CD4-positive, alpha-beta memory T cell (primary cell): ENCODE results near the gene PTPN2. TPM values are rescaled to one million over a fixed set of nuclear protein-coding genes. Genes with fewer than 3 reads are reported as not detected.
A peak's percentile ranks its signal among the peaks of the same experiment; 100 is the strongest.
"Not testable (repeated sequence)": the region's sequence is repeated elsewhere in the genome, so short reads cannot be mapped to it uniquely, and the experiment has no call there.

Experiments
- CTCF ChIA-PET: fragments of 350-600 bp; sonication (Branson Sonifier 250); formaldehyde crosslinking; loops from one replicate; lab custom pipeline; 2021; ENCODE audit warnings: inconsistent platforms; ENCODE audit not compliant: partially characterized antibody; lab: Charles Lee
- POLR2A ChIA-PET: fragments of 350-600 bp; sonication (Branson Sonifier 250); formaldehyde crosslinking; loops from one replicate; lab custom pipeline; 2021; ENCODE audit not compliant: partially characterized antibody; lab: Charles Lee
- DNase-seq, 5 donors: peaks; one replicate each; pipeline versions ENCODE4 v3.0.0 to v3.0.0-alpha.2; 2020 to 2022; ENCODE audit warnings: mixed read lengths in 1 of 5
- H3K27ac ChIP-seq: one replicate; pipeline ENCODE4 v1.7.0; 2013; ENCODE audit warnings: low read depth, low read length
- H3K27me3 ChIP-seq: 2 replicates; pipeline ENCODE4 v1.7.0; 2013; ENCODE audit warnings: mild to moderate bottlenecking, low read length, moderate library complexity; ENCODE audit not compliant: insufficient read depth
- H3K36me3 ChIP-seq: 2 replicates; pipeline ENCODE4 v1.7.0; 2013; ENCODE audit warnings: mild to moderate bottlenecking, low read length, moderate library complexity; ENCODE audit not compliant: insufficient read depth
- H3K4me1 ChIP-seq: 2 replicates; pipeline ENCODE4 v1.7.0; 2013; ENCODE audit warnings: mild to moderate bottlenecking, low read length, moderate library complexity; ENCODE audit not compliant: insufficient read depth
- H3K4me3 ChIP-seq, 2 donors: one replicate each; pipeline ENCODE4 v1.7.0; 2013; ENCODE audit warnings: low read length in 2 of 2, mild to moderate bottlenecking in 1 of 2
- H3K9me3 ChIP-seq, 2 donors: one replicate each; pipeline ENCODE4 v1.7.0; 2013; ENCODE audit warnings: low read length in 2 of 2, control low read depth in 1 of 2; ENCODE audit not compliant: control insufficient read depth in 1 of 2
- H3K27ac Mint-ChIP-seq, 7 donors: one replicate each; pipeline ENCODE4 v1.8.0; 2020 to 2021; ENCODE audit warnings: mixed read lengths in 7 of 7, mild to moderate bottlenecking in 6 of 7, inconsistent platforms in 3 of 7, moderate library complexity in 3 of 7
- H3K27me3 Mint-ChIP-seq, 2 donors: one replicate each; pipeline ENCODE4 v1.8.0; 2020 to 2021; ENCODE audit warnings: mixed read lengths in 2 of 2
- H3K36me3 Mint-ChIP-seq, 2 donors: one replicate each; pipeline ENCODE4 v1.8.0; 2020 to 2021; ENCODE audit warnings: mixed read lengths in 2 of 2, inconsistent platforms in 1 of 2, mild to moderate bottlenecking in 1 of 2
- H3K4me1 Mint-ChIP-seq, 4 donors: one replicate each; pipeline ENCODE4 v1.8.0; 2020 to 2021; ENCODE audit warnings: mixed read lengths in 4 of 4, mild to moderate bottlenecking in 1 of 4
- H3K4me3 Mint-ChIP-seq, 8 donors: one replicate each; pipeline ENCODE4 v1.8.0; 2020 to 2021; ENCODE audit warnings: mixed read lengths in 8 of 8, mild to moderate bottlenecking in 7 of 8, moderate library complexity in 6 of 8, inconsistent platforms in 3 of 8
- H3K9me3 Mint-ChIP-seq, 8 donors: one replicate each; pipeline ENCODE4 v1.8.0; 2020 to 2021; ENCODE audit warnings: mixed read lengths in 8 of 8, mild to moderate bottlenecking in 5 of 8, inconsistent platforms in 3 of 8, moderate library complexity in 1 of 8
- intact Hi-C: fragments of 100-400 bp; cut with micrococcal nuclease; formaldehyde crosslinking; loops from one replicate; pipeline ENCODE4 v1.15.1; 2023
- polyA plus RNA-seq, 2 donors: library from polyadenylated mRNA; unstranded; fragments of 300-500 nt; fragmentation: Illumina TruSeq; gene quantifications; one replicate each; pipeline ENCODE4 v1.2.3, GENCODE V29; 2021
- total RNA-seq, 2 experiments: library from RNA; stranded (reverse); gene quantifications; one replicate each; pipeline ENCODE4 v1.2.3, GENCODE V29; 2021

The PTPN2 gene
- total and polyA plus RNA-seq, 4 experiments from 2014 or later, result 65.5 to 98.2 (median 74.6) TPM

- H3K36me3 Mint-ChIP-seq, result peaks cover 0 to 3% of the 10 kb centered on the region in 2 donors
- DNase-seq, result no peak
- Histone ChIP-seq H3K4me1 (peaks cover 22% of the 10 kb centered on the region), H3K27ac (no peak overlapping the region), H3K4me3 (no peak overlapping the region), H3K36me3 (no peaks in the 10 kb centered on the region), H3K9me3 (no peaks in the 10 kb centered on the region), H3K27me3 (no peaks in the 10 kb centered on the region)
- peaks cover 0 to 10% (median 3%) of the 10 kb centered on the region in 8 donors for H3K9me3 Mint-ChIP-seq
- peak overlapping the region in 1 of 8 donors; percentile 36 for H3K4me3 Mint-ChIP-seq
- POLR2A ChIA-PET, result no interaction called here
- H3K27ac Mint-ChIP-seq, result no peak overlapping the region
- CTCF ChIA-PET, result interaction anchor here (1.4 to 2.4 kb wide), 2 partner anchors 15 to 26 kb away, joined by 3 to 11 read pairs; no protein-coding TSS in a partner anchor
- peaks cover 7 to 15% (median 10%) of the 10 kb centered on the region in 4 donors for H3K4me1 Mint-ChIP-seq
- intact Hi-C loops, result no loop called here
- H3K27me3 Mint-ChIP-seq, result no peaks in the 10 kb centered on the region
Observed at GRCh38 chr18:12908706-12909105, 24.7 kb upstream of the PTPN2 start.

GRCh38 chr18:12907258-12907925, 23.4 kb upstream of the PTPN2 start:
- Histone ChIP-seq H3K27ac (no peak overlapping the region), H3K4me1 (peaks cover 26% of the 10 kb centered on the region), H3K4me3 (no peak overlapping the region), H3K9me3 (no peaks in the 10 kb centered on the region), H3K27me3 (no peaks in the 10 kb centered on the region), H3K36me3 (no peaks in the 10 kb centered on the region)
- no peak overlapping the region for H3K27ac Mint-ChIP-seq
- peaks cover 5 to 16% (median 11%) of the 10 kb centered on the region in 4 donors for H3K4me1 Mint-ChIP-seq
- no peak for DNase-seq
- no peaks in the 10 kb centered on the region for H3K27me3 Mint-ChIP-seq
- H3K4me3 Mint-ChIP-seq, result no peak overlapping the region
- H3K36me3 Mint-ChIP-seq, result no peaks in the 10 kb centered on the region
- ChIA-PET CTCF (interaction anchor here (1.4 to 2.4 kb wide), 2 partner anchors 14 to 27 kb away, joined by 3 to 11 read pairs; no protein-coding TSS in a partner anchor), POLR2A (no interaction called here)
- intact Hi-C loops, result no loop called here
- no peaks in the 10 kb centered on the region for H3K9me3 Mint-ChIP-seq

- intact Hi-C loops, result no loop called here
- DNase-seq, result no peak
- Mint-ChIP-seq H3K27me3 (no peaks in the 10 kb centered on the region), H3K36me3 (no peaks in the 10 kb centered on the region), H3K4me1 (peaks cover 5 to 16% (median 11%) of the 10 kb centered on the region in 4 donors), H3K4me3 (no peak overlapping the region), H3K9me3 (no peaks in the 10 kb centered on the region), H3K27ac (no peak overlapping the region)
- Histone ChIP-seq H3K4me3 (no peak overlapping the region), H3K27ac (no peak overlapping the region), H3K4me1 (peaks cover 26% of the 10 kb centered on the region), H3K9me3 (no peaks in the 10 kb centered on the region), H3K36me3 (no peaks in the 10 kb centered on the region), H3K27me3 (no peaks in the 10 kb centered on the region)
- CTCF ChIA-PET, result interaction anchor here (2.4 kb wide), 1 partner anchor 13 kb away, joined by 11 read pairs; no protein-coding TSS in a partner anchor
- POLR2A ChIA-PET, result no interaction called here
Observed at GRCh38 chr18:12906773-12907172, 22.7 kb upstream of the PTPN2 start.

GRCh38 chr18:12906119-12906518, 22.1 kb upstream of the PTPN2 start:
- Histone ChIP-seq H3K27ac (no peak overlapping the region), H3K27me3 (no peaks in the 10 kb centered on the region), H3K9me3 (no peaks in the 10 kb centered on the region), H3K4me1 (peaks cover 22% of the 10 kb centered on the region), H3K4me3 (no peak overlapping the region), H3K36me3 (no peaks in the 10 kb centered on the region)
- H3K27me3 Mint-ChIP-seq, result no peaks in the 10 kb centered on the region
- no peaks in the 10 kb centered on the region for H3K9me3 Mint-ChIP-seq
- ChIA-PET CTCF (interaction anchor here (1.8 kb wide), 1 partner anchor 28 kb away, joined by 9 read pairs; no protein-coding TSS in a partner anchor), POLR2A (no interaction called here)
- H3K27ac Mint-ChIP-seq, result no peak overlapping the region
- intact Hi-C loops, result no loop called here
- peaks cover 5 to 13% (median 11%) of the 10 kb centered on the region in 4 donors for H3K4me1 Mint-ChIP-seq
- no peak for DNase-seq
- no peak overlapping the region for H3K4me3 Mint-ChIP-seq
- H3K36me3 Mint-ChIP-seq, result no peaks in the 10 kb centered on the region

- no peaks in the 10 kb centered on the region for H3K36me3 ChIP-seq
- H3K27me3 ChIP-seq, result no peaks in the 10 kb centered on the region
- H3K9me3 ChIP-seq, result no peaks in the 10 kb centered on the region
- ChIA-PET POLR2A (interaction anchor here (1.2 to 2.4 kb wide), 3 partner anchors 13 to 20 kb away, joined by 3 to 7 read pairs (median 3); partner anchors contain the start of gene PTPN2), CTCF (interaction anchor here (0.8 to 3.1 kb wide), 10 partner anchors 9 to 162 kb away, joined by 3 to 9 read pairs (median 4); no protein-coding TSS in a partner anchor)
- DNase-seq, result peak in 3 of 5 donors; percentile 24 to 45 (median 37)
- H3K27ac ChIP-seq, result no peak overlapping the region
- peak overlapping the region; percentile 71 to 96 (median 93) for H3K27ac Mint-ChIP-seq
- peak overlapping the region; percentile 56 to 87 (median 80) for H3K4me3 Mint-ChIP-seq
- intact Hi-C loops, result no loop called here
- H3K9me3 Mint-ChIP-seq, result no peaks in the 10 kb centered on the region
- H3K4me1 Mint-ChIP-seq, result peaks cover 3 to 8% (median 7%) of the 10 kb centered on the region in 4 donors
- no peaks in the 10 kb centered on the region for H3K36me3 Mint-ChIP-seq
- no peaks in the 10 kb centered on the region for H3K27me3 Mint-ChIP-seq
- no peak overlapping the region for H3K4me3 ChIP-seq
- peaks cover 14% of the 10 kb centered on the region for H3K4me1 ChIP-seq
Observed at GRCh38 chr18:12904012-12904516, 20.0 kb upstream of the PTPN2 start.

- H3K9me3 Mint-ChIP-seq, H3K9me3 ChIP-seq, intact Hi-C loops, POLR2A ChIA-PET, H3K27ac Mint-ChIP-seq, H3K27ac ChIP-seq, H3K4me3 Mint-ChIP-seq, CTCF ChIA-PET, H3K27me3 ChIP-seq, DNase-seq, H3K4me3 ChIP-seq, H3K36me3 ChIP-seq, H3K4me1 Mint-ChIP-seq, H3K36me3 Mint-ChIP-seq, H3K27me3 Mint-ChIP-seq: not testable (repeated sequence)
- H3K4me1 ChIP-seq, result peaks cover 14% of the 10 kb centered on the region
Observed at GRCh38 chr18:12901208-12901607, 17.2 kb upstream of the PTPN2 start.

- H3K9me3 Mint-ChIP-seq, H3K27me3 ChIP-seq, H3K27ac ChIP-seq, H3K4me1 ChIP-seq, intact Hi-C loops, H3K4me1 Mint-ChIP-seq, H3K36me3 Mint-ChIP-seq, H3K4me3 ChIP-seq, H3K9me3 ChIP-seq, H3K36me3 ChIP-seq: not testable (repeated sequence)
- Mint-ChIP-seq H3K27me3 (peaks cover 5 to 12% of the 10 kb centered on the region in 2 donors), H3K27ac (peak overlapping the region in 1 of 7 donors; percentile 55), H3K4me3 (peak overlapping the region; percentile 26 to 81 (median 66))
- CTCF ChIA-PET, result interaction anchor here (0.7 to 3.8 kb wide), 4 partner anchors 22 to 170 kb away, joined by 3 to 22 read pairs (median 4); no protein-coding TSS in a partner anchor
- POLR2A ChIA-PET, result interaction anchor here (1.0 to 1.1 kb wide), 2 partner anchors 13 to 51 kb away, joined by 4 read pairs; partner anchors contain the start of genes PTPN2 and SEH1L
- DNase-seq, result peak in 3 of 5 donors; percentile 17 to 29 (median 27)
Observed at GRCh38 chr18:12896784-12897333, 12.8 kb upstream of the PTPN2 start.
